NCI-H526 (cell line): ENCODE data around the gene ATP5IF1.

Source experiments
- DNase-seq, 2 experiments: peaks; one replicate each; lab custom pipeline; 2025; lab: John Stamatoyannopoulos, UW

Gene ATP5IF1

DNA sequence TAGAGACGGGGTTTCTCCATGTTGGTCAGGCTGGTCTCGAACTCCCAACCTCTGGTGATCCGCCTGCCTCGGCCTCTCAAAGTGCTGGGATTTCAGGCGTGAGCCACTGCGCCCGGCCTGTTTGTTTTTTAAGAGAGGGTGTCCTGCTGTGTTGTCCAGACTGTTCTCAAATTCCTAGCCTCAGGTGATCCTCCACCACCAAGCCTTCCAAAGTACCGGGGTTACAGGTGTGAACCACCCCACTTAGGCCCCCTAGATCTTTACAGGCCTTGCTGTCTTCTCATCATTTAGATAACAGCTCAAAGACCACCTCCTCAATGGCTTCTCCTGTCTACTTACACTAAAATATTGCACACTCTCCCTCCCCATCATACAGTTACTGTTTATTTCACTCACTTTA, 29.7 kb downstream of the ATP5IF1 start:
- DNase-seq, result no peak

DNA sequence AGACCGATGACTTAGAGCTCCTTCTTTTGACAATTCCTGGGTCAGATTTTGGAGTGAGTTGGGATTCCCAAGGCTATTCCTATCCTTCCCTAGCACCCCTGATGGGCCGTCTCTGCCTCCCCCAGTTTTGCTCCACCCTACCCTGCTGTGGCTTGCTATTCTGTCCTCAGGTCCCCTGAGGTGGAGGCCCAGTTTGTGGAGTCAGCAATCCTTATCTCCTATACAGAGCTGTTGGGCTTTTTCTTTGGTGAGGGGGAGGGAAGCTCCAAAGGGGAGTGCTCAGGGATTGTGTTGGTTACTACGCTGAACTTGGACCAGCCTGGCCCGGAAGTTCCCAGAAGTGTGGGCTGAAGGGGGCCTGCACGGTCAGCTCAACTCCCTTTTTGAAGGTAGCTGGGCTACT, 31.0 kb downstream of the ATP5IF1 start:
- no peak for DNase-seq

DNA sequence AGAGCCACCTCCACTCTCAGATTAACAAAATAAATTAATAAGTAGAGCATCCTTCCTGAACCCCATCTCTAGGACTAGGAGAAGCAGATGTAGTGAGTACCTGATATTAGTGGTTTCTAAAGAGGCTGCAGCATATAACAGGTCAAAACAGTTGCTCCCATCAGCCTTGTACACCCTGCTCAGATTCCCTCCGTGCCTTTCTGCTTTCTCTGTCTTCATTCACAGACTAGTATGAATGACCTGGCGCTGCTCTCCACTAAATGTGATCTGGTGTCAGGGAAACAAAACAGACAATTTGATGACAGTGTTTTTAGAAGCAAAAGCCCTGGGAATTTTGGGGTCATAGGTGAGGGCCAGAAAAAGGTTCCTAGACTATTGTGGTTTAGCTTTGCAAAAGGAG, 31.7 kb downstream of the ATP5IF1 start:
- DNase-seq, result no peak

- DNase-seq, result no peak
Observed at GRCh38 chr1:28269529-28269928, 33.6 kb downstream of the ATP5IF1 start.

DNA sequence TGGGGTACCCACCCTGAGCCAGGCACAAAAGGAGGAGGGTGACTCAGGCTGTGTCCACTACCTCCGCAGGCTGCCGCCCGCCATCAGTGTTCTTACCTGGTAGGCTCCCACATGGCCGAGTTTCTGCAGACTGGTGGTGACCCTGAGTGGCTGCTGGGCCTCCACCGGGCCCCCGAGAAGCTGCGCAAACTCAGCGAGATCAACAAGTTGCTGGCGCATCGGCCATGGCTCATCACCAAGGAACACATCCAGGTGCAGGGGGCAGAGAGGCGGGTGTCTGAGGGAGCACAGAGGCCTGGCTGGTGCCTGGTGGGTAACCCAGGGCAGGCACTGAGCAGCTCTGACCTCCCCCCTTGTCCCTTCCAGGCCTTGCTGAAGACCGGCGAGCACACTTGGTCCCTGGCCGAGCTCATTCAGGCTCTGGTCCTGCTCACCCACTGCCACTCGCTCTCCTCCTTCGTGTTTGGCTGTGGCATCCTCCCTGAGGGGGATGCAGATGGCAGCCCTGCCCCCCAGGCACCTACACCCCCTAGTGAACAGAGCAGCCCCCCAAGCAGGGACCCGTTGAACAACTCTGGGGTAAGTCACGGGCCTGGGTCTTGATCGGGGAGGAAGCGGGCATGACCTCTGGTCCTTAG, 36.4 kb downstream of the ATP5IF1 start:
- no peak for DNase-seq

DNA sequence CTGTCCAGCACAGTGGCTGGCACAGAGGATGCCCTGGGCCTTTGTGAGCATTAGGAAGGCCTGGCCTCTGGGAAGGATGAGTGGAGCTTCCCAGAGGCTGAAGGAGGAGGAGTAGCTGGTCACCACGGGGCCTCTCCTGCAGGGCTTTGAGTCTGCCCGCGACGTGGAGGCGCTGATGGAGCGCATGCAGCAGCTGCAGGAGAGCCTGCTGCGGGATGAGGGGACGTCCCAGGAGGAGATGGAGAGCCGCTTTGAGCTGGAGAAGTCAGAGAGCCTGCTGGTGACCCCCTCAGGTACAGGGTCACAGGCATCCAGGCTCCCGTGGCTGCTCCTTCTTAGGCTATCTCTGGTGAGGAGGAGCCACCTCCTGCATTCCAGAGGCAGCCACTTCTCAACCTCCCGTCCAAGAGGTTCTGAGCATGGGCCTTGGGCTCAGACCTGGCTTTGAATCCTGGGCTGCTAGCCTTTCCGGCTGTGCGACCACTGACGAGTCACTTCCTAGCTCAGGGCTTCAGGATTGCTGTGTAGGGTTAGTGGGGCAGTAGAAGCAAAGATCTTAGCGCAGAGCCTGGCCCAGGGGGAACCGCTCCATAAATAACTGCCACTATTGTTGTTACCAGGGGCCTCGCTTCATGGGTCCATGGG, 37.4 kb downstream of the ATP5IF1 start:
- no peak for DNase-seq

DNA sequence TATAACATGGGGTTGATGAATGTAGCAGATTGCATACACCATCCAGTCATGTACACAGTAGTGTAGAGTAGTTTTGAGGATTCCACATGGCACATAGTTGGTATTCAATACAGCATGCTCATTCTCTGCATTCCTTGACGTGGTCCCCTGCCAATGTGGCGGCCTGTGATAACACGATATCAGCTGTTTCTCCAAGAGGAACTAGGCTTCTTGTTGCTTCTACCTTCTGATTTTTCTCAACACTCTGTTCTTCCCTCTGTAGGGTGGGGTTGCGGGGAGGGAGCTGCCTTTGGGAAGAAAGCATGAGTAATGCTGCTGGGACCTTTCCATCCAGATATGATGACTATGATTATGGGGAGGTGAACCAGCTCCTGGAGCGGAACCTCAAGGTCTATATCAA, 42.8 kb downstream of the ATP5IF1 start:
- DNase-seq, result no peak

DNA sequence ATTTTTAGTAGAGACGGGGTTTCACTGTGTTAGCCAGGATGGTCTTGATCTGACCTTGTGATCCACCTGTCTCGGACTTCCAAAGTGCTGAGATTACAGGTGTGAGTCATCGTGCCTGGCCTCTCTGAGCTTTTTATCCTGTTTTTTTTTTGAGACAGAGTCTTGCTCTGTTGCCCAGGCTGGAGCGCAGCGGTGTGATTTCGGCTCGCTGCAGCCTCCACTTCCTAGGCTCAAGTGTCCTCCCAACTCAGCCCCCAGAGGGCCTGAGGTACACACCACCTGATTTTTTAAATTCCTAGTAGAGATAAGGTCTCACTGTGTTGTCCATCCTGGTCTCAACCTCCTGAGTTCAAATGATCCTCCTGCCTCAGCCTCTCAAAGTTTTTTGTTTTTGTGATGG, 43.8 kb downstream of the ATP5IF1 start:
- DNase-seq, result no peak

DNA sequence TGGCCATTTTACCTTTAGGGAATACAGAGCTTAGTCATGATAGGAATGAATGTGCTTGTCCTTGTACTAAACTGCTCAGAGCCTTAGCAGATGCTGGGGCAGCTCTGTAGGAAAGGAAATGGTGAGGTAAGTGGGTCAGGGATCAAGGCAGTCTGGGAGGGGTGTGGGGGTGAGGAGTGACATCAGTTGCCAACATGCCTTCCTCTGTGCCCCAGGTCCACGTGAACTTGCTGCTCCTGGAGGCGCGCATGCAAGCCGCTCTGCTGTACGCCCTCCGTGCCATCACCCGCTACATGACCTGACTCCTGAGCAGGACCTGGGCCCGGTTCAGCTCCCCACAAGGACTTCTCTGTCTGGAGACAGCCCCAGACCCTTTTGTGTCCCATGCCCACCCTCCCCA, 44.6 kb downstream of the ATP5IF1 start:
- DNase-seq, result no peak

DNA sequence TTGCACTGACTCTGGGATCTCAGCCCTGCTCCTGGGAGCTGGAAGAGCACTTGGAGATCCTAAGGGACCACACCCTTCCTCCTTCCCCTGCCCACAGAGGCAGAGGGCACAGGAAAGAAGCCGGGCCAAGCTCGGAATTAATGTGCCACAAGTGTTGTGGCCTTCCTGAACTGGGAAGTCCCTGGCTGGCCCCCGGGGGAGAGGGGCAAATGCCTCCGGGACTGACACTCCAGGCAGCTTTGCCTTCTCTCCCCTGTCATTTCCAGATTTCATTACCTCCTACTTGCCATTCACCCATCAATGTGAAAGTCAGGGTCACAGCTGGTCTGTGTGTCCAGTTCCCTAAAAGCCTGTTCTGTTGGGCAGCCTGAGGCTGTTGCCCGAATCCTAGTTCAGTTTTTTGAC, 45.1 kb downstream of the ATP5IF1 start:
- DNase-seq, result no peak

- no peak for DNase-seq
Observed at GRCh38 chr1:28281608-28282425, 45.9 kb downstream of the ATP5IF1 start.

DNA sequence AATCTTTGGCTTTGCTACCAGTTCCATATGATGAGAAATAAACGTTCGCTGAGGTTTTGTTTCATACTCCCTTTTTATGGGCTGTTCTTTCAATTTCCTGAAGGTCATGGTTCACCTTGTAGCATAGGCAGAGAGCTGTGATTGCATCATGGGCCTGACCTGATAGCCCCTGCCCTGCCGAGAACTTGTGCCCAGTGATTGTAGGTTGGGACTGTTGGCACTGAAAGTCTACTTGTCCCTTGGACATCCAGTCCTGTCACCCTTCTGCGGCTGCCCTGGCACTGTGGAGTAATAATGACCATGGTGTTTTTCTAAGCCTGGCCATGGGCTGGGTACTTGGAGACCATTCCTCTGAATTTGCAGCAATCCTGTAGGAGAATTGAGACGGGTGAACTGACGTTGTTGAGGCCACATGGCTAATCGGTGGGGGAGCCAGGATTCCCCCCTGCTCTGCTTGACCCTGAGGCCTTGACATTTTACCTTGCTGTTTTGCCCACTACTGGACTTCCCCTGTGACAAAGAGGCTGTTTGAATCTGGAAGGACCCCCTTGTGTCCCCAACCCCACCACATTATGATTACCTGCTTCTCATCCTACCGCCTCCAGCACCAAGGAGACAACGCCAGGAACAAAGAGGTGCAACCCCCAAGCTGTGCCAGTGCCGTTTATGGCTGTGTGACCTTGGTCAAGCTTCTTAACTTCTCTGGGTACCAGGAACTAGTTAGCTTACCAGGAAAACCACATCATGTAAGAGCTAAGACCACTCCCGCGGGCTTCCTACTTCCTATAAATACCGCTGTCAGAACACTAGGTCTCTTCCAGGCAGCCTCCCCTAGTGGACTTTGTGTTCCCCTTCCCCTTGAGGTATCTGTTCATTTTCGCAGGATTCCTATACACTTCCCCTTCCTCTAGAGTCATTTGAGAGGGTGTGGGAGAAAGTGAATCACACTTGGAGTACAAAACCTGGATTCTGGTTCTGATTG, 46.8 kb downstream of the ATP5IF1 start:
- DNase-seq, result no peak

- DNase-seq, result no peak
Observed at GRCh38 chr1:28286111-28286510, 50.2 kb downstream of the ATP5IF1 start.
